GM21528 (cell line): ENCODE measurements around the gene TFF2.

Experiments used
- ATAC-seq: cut with Tn5 transposase; IDR thresholded peaks from one replicate; pipeline ENCODE4 v1.9.1; 2021; ENCODE audit warnings: mild to moderate bottlenecking, moderate library complexity; ENCODE audit not compliant: unreplicated experiment, low FRiP score

The TFF2 gene

DNA sequence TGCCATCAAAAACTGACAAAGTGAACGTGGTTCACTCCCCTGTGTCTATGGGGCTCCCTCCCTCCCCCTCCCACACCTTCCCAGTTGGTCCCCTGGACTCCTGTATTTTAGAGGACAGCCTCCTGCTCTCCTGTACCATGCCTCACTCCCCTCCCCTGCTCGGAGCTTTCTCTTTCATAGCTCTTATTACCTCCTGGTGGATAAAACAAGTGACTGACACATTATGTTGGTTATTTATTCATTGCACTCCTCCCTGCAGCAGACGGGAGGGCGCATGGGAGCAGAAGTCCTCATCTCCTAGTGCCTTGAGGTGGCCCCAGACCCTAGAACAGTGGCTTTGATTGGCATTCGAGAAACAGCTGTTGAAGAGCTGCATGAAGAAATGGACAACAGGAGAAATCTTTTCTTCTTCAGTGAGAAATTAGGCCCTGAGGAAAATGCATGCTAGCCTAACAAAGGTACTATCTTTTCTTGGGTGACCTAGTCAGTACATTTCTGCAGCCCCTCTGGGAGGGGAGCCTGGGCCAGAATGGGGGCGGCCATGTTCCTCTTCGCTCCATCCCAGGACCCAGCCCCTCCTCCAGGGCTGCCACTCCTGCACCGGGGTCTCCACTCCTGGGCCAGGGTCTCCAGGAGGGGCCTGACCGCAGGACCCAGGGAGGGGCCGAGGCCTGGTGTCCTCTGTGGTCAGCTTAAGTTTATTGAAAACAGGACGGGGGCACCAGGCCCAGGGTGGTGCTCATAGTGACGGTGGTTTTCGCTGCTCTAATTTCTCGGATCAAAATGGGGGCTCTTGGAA lies 16.8 kb upstream of the TFF2 start:
- ATAC-seq = no peak

DNA sequence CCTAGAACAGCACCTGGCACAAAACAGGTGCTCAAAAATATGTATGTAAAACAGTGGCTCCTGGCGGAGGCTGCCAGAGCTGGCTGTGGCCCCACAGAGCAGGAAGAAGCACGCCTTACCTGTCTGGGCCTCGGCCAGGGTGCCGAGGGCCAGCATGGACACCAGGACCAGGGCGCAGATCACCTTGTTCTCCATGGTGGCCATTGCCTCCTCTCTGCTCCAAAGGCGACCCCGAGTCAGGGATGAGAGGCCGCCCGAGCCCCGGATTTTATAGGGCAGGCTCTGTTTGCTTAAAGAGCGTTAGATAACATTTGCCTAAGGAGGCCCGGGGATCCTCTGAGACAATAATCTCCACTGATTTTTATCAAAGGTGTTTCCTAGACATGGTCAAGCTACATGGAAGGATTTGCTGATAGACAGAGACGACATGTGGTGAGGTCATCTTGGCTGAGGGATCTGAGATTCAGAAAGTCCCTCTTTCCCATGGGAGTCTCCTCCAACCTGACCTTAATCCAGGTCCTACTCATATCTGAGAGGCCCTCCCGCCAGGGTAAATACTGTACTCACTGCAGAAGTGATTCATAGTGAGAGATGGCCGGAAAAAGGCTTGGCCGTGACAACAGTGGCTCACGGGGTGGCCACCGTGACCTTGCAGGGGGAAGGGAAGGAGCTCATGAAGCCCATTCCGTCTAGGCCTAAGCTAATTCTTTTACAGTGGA lies 15.7 kb upstream of the TFF2 start, which contains the start of gene TFF1:
Gene TFF1, minus strand, starts transcription at position 244 of the 719 bp plus-strand sequence. Its CDS starts 40 bp downstream, at position 204.
- ATAC-seq = no peak

GRCh38 chr21:42365770-42366169 lies 15.0 kb upstream of the TFF2 start:
- no peak for ATAC-seq

DNA sequence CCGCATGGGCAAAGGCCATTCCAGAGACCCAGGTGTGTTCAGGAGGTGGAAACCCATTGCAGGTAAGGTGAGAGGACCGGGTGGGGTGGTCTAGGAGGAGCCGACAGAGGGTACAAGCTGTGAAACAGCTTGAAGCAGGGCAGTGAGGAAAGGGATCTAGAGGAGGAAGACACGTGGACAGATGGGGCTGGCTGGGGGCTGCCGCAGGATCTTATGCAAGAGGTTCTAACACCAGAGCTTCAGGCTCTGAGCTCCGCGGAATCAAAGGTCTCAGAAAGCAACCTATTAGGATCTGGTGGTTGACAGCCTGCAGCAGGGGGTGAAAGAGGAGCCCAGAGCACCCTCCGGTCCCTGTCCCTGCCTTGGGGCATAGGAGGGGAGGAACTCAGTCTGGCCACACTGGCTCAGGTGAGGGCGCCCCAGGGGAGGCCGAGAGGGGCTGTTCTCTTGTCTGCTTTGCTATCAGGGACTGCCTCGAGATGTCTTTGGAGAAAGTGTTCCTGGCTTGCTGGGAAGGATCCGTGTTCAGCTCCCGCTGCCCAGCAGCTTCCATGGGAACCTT lies 13.6 kb upstream of the TFF2 start:
- no peak for ATAC-seq

GRCh38 chr21:42363312-42363711 lies 12.5 kb upstream of the TFF2 start:
- no peak for ATAC-seq

DNA sequence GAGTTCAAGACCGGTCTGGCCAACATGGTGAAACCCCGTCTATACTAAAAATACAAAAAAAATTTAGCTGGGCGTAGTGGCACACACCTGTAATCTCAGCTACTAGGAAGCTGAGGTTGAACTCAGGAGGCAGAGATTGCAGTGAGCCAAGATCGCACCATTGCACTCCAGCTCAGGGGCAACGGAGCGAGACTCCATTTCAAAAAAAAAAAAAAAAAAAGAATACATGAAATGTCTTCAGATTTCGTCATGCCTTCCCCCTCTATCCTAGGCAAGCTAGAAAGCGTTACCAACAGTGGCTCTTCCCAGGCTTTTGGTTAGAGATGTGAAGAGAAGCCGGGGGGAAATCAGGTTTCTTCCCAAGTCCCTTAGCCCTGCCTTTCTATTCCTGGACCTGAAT lies 11.9 kb upstream of the TFF2 start:
- no peak for ATAC-seq

DNA sequence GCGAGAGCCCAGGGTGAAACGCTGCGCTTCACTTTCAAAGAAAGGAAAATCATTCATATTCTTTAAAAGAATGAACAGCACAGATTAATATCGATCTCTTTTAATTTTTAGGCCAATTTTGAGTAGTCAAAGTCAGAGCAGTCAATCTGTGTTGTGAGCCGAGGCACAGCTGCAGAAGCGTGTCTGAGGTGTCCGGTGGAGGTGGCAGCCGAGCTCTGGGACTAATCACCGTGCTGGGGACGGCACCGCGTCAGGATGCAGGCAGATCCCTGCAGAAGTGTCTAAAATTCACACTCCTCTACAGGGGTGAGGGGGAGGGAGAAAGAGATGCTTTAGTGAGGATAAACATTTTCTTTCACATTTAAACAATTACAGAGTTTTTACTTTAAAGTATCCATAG lies 11.4 kb upstream of the TFF2 start:
- no peak for ATAC-seq

DNA sequence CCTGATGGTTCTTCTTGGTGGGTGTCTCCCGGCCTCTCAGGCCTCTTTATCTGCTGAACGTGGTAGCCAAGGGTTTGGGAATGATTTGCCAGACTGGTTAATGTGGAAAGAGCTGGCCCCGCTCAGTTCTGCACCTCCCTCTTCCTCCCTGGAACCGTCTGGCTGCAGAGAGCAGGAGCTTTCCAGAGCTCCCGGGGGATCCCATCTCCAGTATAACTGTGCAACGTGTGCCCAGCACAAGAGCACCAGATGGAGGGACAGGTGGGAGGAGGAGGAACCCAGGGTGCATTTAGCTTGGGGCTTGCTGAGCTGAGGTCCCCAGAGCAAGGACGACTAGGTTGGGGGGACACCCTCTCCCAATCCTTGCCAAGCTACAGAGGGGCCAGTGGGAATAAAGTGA lies 10.5 kb upstream of the TFF2 start:
- no peak for ATAC-seq

- ATAC-seq = no peak
Measured at GRCh38 chr21:42360317-42360716, 9.5 kb upstream of the TFF2 start.

DNA sequence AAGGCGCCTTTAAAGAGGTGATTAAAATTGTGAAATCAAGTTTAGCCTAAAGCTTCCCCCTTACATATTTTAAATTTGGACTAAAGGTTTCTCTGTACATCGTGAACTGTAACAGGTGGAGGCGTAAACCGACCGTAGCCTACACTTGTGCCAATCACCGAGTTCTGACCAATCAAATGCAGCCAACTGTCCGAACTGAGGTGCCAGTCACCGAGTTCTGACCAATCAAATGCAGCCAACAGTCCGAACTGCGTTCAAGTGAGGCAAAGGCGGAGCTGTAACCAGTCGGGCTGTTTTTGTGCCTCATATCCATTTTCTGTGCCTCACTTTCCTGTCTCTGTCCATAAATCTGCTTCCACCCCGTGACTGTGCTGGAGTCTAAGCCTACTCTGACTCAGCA lies 8.1 kb upstream of the TFF2 start:
- ATAC-seq = no peak

GRCh38 chr21:42358261-42358660 lies 7.5 kb upstream of the TFF2 start:
- no peak for ATAC-seq

DNA sequence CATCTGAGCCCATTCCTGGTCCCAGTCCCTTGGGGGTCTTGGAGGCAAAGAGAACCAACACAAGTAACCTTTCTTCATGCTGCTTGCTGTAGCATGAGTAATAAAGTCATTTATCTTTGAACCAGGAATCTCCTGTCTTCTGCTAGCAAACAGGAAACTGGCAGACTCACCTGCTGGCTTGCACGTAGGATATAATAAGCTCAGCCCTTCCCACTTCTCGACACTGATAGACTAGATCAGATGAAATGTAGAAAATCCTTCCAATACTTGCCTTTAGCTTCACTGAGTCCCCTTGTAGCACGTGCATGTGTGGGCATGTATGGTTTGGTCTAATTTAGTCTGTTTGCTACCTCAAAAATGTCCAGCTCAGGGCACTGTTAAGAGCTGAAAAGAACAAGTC lies 6.5 kb upstream of the TFF2 start:
- no peak for ATAC-seq

DNA sequence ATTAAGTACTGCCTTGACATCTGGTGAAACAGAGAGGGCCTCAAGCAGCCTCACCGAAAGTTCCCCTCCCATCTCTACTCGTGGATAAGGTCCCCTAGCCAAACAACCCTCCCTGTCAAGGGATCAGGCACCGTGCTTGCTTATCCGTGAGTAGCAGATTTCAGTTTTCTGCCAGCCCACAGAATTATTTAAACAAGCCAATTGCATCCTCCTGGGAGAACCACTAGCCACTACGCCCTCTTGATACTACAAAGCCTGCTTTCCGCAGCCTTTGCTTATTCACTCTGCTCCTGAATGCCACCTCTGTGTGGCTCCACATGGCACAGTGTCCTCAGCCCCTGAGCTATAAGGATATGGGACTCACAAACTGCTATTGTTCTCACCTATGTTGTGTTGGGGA lies 5.9 kb upstream of the TFF2 start:
- ATAC-seq = no peak

DNA sequence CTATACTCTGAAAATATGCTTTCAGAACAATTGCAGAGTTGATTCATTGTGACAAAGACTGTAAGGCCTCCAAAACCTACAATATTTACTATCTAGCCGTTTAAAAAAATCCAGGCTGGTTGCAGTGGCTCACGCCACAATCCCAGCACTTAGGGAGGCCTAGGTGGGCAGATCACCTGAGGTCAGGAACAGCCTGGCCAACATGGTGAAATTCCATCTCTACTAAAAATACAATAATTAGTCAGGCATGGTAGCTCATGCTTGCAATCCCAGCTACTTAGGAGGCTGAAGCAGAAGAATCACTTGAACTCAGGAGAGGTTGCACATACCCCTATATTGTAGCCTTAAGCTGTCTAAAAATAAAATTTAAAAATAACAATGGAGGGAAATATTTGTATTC lies 5.3 kb upstream of the TFF2 start:
- no peak for ATAC-seq

DNA sequence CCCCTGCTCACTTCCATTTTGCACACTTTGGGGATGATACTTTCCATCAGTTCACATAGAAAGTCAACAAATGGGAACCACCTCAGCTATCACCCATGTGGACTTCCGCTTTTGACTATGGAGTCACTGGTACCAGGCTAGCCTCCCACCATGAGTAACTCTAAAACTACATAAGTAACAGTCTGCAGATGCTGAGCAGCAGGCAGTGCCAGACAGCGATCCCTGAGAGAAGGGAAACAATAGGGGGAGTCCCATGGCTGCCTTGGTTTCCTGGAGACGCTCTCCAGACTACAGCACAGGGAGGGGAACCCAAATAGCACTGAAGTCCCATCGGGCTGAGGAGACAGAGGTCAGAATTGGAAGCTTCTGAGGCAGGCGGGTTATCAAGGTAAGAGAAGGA lies 2.8 kb upstream of the TFF2 start:
- ATAC-seq = no peak

- no peak for ATAC-seq
Measured at GRCh38 chr21:42352441-42353095, 1.8 kb upstream of the TFF2 start.

DNA sequence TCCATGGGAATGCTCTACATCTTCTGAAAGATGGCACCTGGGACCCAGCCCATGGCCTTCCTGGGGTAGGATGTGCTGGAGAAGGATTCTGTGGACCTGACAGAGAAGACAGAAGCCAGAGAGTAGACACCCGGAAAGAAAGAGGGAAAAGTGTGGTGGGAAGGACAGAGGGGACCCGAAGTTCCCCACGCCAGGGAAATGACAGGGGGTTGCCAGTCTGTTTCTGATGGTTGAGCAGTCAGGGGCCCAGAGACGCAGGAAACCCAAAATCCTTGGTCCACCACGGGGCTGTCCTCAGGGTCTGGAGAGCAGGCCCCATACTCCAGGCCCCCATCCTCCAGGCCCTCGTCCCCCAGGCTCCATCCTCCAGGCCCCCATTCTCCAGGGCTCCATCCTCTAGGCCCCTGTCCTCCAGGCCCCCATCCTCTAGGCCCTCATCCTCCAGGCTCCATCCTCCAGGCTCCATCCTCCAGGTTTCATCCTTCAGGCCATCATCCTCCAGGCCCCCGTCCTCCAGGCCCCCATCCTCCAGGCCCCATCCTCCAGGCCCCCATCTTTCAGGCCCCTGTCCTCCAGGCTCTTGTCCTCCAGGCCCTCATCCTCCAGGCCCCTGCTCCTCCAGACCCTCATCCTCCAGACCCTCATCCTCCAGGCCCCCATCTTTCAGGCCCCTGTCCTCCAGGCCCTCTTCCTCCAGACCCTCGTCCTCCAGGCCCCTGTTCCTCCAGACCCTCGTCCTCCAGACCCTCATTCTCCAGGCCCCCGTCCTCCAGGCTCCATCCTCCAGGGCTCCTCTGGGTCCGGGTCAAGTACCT lies 1.0 kb upstream of the TFF2 start:
- no peak for ATAC-seq

DNA sequence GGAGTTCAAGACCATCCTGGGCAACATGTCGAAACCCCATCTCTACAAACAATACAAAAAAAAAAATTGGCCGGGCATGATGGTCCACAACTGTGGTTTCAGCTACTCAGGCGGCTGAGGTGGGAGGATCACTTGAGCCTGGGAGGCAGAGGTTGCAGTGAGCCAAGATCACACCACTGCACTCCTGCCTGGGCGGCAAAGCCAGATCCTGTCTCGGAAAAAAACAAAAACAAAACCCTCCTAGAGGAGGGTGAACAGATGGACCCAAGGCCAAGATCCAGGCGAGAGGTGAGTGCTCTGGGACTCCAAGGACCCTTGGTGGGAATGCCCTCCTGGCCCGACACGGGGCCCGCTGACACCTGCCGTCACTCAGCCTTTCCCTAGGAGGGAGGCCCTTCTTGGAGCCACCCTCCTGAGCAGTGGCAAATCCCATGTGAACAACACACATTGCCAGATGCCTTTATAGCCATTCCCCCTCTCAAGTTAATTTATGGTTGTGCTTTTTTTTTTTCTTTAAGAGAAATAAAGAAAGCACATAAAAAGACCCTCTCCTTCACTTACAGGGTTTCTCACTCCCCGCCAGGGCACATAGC lies 380 bp downstream of the TFF2 start:
- ATAC-seq = no peak

DNA sequence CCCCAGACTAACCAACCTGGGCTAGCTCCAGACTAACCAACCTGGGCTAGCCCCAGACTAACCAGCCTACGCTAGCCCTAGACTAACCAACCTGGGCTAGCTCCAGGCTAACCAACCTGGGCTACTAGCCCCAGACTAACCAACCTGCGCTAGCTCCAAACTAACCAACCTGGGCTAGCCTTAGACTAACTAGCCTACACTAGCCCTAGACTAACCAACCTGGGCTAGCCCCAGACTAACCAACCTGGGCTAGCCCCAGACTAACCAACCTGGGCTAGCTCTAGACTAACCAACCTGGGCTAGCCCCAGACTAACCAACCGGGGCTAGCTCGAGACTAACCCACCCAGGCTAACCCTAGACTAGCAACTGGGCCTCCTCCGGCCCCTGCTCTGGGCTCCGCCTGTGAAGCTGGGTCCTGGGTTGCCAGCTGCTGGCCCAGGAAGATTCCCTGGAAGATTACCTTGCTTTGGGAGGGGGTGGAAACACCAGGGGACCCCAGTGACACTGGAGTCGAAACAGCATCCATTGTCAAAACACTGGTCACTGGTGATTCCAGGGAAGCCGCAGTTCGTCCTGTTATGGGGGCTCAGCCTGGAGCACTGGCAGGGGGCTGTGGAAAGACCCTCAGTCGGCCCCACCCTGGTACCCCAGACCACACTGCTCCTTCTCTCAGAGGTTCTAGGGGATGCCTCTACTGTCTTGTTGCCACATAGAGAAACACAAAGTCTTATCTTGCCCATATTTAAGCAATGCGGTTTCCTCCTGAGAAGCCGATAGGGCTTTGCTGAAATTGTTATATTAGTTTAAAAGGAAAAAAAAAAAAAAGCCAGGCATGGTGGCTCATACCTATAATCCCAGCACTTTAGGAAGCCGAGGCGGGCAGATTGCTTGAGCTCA lies 1.1 kb downstream of the TFF2 start:
- ATAC-seq = no peak
